Hepatocyte (in vitro differentiated cells): ENCODE data around the gene LIPM. TPM values are rescaled to one million over a fixed set of nuclear protein-coding genes. Genes with fewer than 3 reads are reported as not detected.

ENCODE experiments used
- DNase-seq: peaks from one replicate; pipeline ENCODE4 v3.0.0-alpha.2; 2016; ENCODE audit warnings: low spot score
- H2AFZ ChIP-seq: fragments of 200-600 bp; sonication (generic); 2 replicates; pipeline ENCODE4 v1.6.0; 2016; ENCODE audit warnings: antibody characterized with exemption, mild to moderate bottlenecking
- H3K27ac ChIP-seq: fragments of 200-600 bp; sonication (generic); 2 replicates; pipeline ENCODE4 v1.5.1; 2016; ENCODE audit warnings: mild to moderate bottlenecking
- H3K27me3 ChIP-seq: fragments of 200-600 bp; sonication (generic); 2 replicates; pipeline ENCODE4 v1.6.1; 2016
- H3K36me3 ChIP-seq: fragments of 200-600 bp; sonication (generic); replicated peaks from 2 replicates; pipeline ENCODE4 v1.5.1; 2016; ENCODE audit warnings: low read depth; ENCODE audit not compliant: insufficient read depth
- H3K4me1 ChIP-seq: fragments of 200-600 bp; sonication (generic); 2 replicates; pipeline ENCODE4 v1.5.1; 2016; ENCODE audit warnings: mild to moderate bottlenecking, moderate library complexity; ENCODE audit not compliant: insufficient read depth
- H3K4me2 ChIP-seq: fragments of 200-600 bp; sonication (generic); 2 replicates; pipeline ENCODE4 v1.6.0; 2016
- H3K4me3 ChIP-seq: fragments of 200-600 bp; sonication (generic); 2 replicates; pipeline ENCODE4 v1.5.1; 2016; ENCODE audit warnings: mild to moderate bottlenecking
- H3K79me2 ChIP-seq: fragments of 200-600 bp; sonication (generic); 2 replicates; pipeline ENCODE4 v1.6.0; 2017; ENCODE audit warnings: mild to moderate bottlenecking
- H3K9me2 ChIP-seq: fragments of 200-600 bp; sonication (generic); replicated peaks from 2 replicates; pipeline ENCODE4 v1.6.0; 2017; ENCODE audit warnings: mild to moderate bottlenecking; ENCODE audit not compliant: insufficient read depth
- H3K9me3 ChIP-seq: fragments of 200-600 bp; sonication (generic); 2 replicates; pipeline ENCODE4 v1.5.1; 2016; ENCODE audit warnings: low read depth, mild to moderate bottlenecking
- H4K20me1 ChIP-seq: fragments of 200-600 bp; sonication (generic); 2 replicates; pipeline ENCODE4 v1.6.0; 2016; ENCODE audit warnings: mild to moderate bottlenecking; ENCODE audit not compliant: insufficient read depth, poor library complexity, severe bottlenecking
- CTCF ChIP-seq: fragments of 200-600 bp; sonication (generic); IDR thresholded peaks from 2 replicates; pipeline ENCODE4 v1.5.1; 2016; ENCODE audit warnings: antibody characterized with exemption, mild to moderate bottlenecking; ENCODE audit not compliant: poor library complexity
- EZH2 ChIP-seq: fragments of 200-600 bp; sonication (generic); IDR thresholded peaks from 2 replicates; pipeline ENCODE4 v1.6.1; 2016; ENCODE audit warnings: antibody characterized with exemption, mild to moderate bottlenecking, borderline replicate concordance
- EZH2phosphoT487 ChIP-seq: fragments of 200-600 bp; sonication (generic); IDR thresholded peaks from one replicate; pipeline ENCODE4 v1.6.1; 2018; ENCODE audit warnings: antibody characterized with exemption, mild to moderate bottlenecking, low read depth, moderate library complexity; ENCODE audit not compliant: unreplicated experiment, severe bottlenecking
- WGBS: methylation state at CpG from one replicate; pipeline ENCODE4 v1.1.6; 2016; ENCODE audit warnings: low lambda C conversion rate; ENCODE audit errors: missing lambda C conversion rate; 5-methylcytosine and 5-hydroxymethylcytosine counted together
- polyA plus RNA-seq: library from polyadenylated mRNA; unstranded; fragments of >200 nt; fragmentation: Nextera tagmentation; extraction: Ambion mirVana; gene quantifications from 2 replicates; pipeline ENCODE4 v1.2.1, GENCODE V29; 2016
- total RNA-seq: library from RNA; depleted of rRNA; stranded (reverse); fragments of >200 nt; gene quantifications from 2 replicates; pipeline ENCODE4 v1.2.3, GENCODE V29; 2014

Gene LIPM
- total RNA-seq = not detected in 2 replicates
- not detected in 2 replicates for polyA plus RNA-seq

DNA sequence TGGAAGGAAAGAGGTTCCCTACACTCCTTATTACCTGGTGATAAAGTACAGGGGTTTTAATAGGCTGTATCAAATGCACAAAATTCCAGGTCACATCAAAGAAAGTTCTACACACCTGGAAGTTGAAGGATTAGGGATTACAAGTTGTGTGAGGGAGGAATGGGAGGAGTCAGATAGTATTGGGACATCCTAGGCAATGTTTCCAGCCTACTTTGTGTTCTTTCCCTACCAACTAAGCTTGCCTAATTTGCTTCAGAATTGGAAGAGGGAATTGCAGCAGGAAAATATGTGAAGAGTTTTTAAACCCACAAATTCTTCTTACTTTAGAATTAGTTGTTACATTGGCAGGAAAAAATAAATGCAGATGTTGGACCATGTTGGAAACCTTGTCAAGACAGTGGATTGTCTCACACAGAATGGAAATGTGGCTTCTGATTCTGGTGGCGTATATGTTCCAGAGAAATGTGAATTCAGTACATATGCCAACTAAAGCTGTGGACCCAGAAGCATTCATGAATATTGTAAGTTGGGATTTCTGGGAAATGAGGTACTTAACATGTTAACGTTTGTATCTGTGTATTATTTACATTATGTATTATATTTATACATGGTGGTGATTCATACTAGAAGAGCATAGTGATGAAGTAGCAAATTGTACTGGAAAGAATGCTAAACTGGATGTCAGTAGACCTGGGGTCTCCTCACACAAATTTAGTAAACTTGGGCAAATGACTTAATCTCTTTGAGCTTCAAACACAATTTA, at the start of gene LIPM:
LIPM (plus strand) TSS at position 208 of the 763 bp plus-strand sequence; CDS start at position 375, 167 bp downstream.
- Histone ChIP-seq H3K79me2 (no peaks in the 10 kb centered on the region), H3K4me1 (peaks cover under 1% of the 10 kb centered on the region), H3K27me3 (no peaks in the 10 kb centered on the region), H3K36me3 (no peaks in the 10 kb centered on the region), H3K9me3 (no peaks in the 10 kb centered on the region), H3K27ac (no peak within 1 kb of the TSS), H3K4me2 (no peak within 1 kb of the TSS), H3K9me2 (no peaks in the 10 kb centered on the region), H4K20me1 (no peaks in the 10 kb centered on the region), H3K4me3 (no peak within 1 kb of the TSS), H2AFZ (no peak within 1 kb of the TSS)
- TF ChIP-seq EZH2 = no peak
- TF ChIP-seq EZH2phosphoT487 = no peak
- no peak for TF ChIP-seq CTCF
- DNase-seq = no peak
- WGBS = 84% methylated on average over 2 of the region's 2 CpGs

DNA sequence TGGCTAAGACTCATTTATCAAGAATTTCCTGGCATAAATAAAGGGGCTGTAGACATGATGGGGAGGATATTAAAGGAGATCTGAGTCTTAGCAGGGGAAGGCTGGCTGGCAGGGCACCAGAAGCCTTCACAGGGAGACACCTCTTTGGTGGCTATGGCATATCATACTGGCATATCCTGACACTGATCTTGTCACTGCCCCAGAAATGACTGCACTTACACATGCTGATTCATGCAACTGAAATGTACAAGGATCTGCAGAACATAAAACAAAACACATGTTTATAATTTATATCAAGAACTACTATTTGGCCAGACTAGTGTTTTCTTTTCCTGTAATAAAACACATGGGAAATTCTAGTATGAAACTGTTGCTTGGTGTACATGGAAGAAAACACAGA, 48.2 kb upstream of the LIPM start:
- Histone ChIP-seq H4K20me1 (no peaks in the 10 kb centered on the region), H3K9me3 (no peaks in the 10 kb centered on the region), H3K9me2 (no peaks in the 10 kb centered on the region), H2AFZ (no peak overlapping the region), H3K79me2 (no peaks in the 10 kb centered on the region), H3K27ac (no peak overlapping the region), H3K4me3 (no peak overlapping the region), H3K36me3 (no peaks in the 10 kb centered on the region), H3K4me1 (no peaks in the 10 kb centered on the region), H3K4me2 (no peak overlapping the region), H3K27me3 (no peaks in the 10 kb centered on the region)
- DNase-seq = no peak
- TF ChIP-seq EZH2phosphoT487 (no peak), EZH2 (no peak), CTCF (no peak)

GRCh38 chr10:88755753-88756152, 46.8 kb upstream of the LIPM start:
- Histone ChIP-seq H3K9me2 (no peaks in the 10 kb centered on the region), H3K9me3 (no peaks in the 10 kb centered on the region), H3K4me2 (no peak overlapping the region), H3K27ac (no peak overlapping the region), H3K4me3 (no peak overlapping the region), H2AFZ (no peak overlapping the region), H4K20me1 (no peaks in the 10 kb centered on the region), H3K36me3 (no peaks in the 10 kb centered on the region), H3K27me3 (no peaks in the 10 kb centered on the region), H3K79me2 (no peaks in the 10 kb centered on the region), H3K4me1 (no peaks in the 10 kb centered on the region)
- DNase-seq = no peak
- TF ChIP-seq EZH2 (no peak), EZH2phosphoT487 (no peak), CTCF (no peak)
- 85% methylated on average over 3 of the region's 3 CpGs for WGBS
